Measurements from ENCODE around the gene PURB. TPM values are rescaled to one million over a fixed set of nuclear protein-coding genes. Genes with fewer than 3 reads are reported as not detected.
"Not testable (repeated sequence)": the region's sequence is repeated elsewhere in the genome, so short reads cannot be mapped to it uniquely, and the experiment has no call there.

Gene PURB
- total RNA-seq, 2 donors from 2014 or later = 19.7 to 20.9 TPM

DNA sequence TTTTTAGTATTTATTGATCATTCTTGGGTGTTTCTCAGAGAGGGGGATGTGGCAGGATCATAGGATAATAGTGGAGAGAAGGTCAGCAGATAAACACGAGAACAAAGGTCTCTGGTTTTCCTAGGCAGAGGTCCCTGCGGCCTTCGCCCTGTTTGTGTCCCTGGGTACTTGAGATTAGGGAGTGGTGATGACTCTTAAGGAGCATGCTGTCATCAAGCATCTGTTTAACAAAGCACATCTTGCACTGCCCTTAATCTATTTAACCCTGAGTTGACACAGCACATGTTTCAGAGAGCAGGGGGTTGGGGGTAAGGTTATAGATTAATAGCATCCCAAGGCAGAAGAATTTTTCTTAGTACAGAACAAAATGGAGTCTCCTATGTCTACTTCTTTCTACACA, 15.0 kb downstream of the PURB start:
- DNase-seq; intact Hi-C loops (cut with DNase I, micrococcal nuclease); ATAC-seq: not testable (repeated sequence)

DNA sequence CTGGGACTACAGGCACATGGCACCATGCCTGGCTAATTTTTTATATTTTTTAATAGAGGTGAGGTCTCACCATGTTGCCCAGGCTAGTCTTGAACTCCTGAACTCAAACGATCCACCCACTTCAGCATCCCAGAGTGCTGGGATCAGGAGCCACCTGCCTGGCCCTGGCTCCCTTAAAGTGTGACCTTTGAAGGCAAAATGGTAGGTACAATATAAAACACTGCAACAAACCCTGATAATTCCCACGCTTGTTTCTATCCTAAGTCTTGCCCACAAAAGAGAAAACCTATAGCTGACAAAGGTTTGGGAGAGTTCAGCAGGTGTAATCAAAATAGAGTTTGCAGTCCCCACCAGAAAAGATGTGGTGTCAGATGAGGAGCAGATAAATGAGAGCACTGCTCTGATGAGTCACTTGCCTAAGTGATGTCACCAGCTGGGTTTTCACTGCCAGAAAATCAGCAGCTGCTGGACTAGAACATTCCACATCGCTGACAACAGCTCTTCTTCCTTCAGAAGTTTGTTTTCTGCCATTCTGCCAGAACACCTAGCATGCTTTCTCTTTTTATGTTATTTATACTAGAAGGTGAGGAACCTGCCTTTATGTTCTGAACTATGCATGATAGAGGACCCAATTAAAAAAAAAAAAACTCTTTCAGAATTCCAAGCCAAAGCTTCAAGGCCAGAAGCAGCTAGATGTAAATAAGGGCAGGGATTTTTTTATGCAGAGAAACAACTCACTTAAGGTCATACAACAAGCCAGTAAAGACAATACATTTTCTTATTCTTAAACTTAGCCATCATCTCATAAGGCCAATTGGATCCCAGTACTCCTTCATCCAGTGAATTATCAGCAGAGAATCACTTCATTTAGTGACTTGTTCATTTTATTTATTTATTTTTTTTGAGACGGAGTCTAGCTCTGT, 18.0 kb downstream of the PURB start:
- DNase-seq (no peak), ATAC-seq (no peak)
- intact Hi-C loops (cut with DNase I, micrococcal nuclease) = no loop called here

DNA sequence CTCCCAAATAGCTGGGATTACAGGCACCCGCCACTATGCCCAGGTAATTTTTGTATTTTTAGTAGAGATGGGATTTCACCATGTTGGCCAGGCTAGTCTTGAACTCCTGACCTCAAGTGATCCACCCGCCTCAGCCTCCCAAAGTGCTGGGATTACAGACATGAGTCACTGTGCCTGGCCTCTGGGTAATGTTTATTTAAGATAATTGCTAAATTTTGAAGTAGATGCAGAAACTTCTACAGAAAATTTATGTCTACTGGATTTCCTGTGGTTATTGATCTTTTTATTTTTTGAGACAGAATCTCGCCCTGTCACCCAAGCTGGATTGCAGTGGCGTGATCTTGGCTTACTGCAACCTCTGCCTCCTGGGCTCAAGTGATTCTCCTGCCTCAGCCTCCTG, 23.4 kb downstream of the PURB start:
- ATAC-seq; DNase-seq; intact Hi-C loops (cut with DNase I, micrococcal nuclease): not testable (repeated sequence)

DNA sequence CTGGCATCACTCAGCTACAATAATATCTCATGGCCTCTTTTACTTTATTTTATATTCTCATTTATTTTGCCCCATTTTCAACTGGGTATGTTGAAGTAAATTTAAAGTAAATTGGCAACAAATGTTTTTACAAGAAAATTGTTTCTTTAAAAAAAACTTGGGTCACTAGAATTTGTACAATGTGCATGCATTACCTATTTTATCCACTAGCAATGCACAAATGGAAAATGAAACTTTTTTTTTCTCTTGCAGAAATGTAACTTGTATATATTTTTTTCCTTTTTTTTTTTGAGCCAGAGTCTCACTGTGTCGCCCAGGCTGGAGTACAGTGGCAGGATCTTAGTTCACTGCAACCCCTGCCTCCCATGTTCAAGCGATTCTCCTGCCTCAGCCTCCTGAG, 27.2 kb downstream of the PURB start:
- intact Hi-C loops (cut with DNase I, micrococcal nuclease) = loop anchor here in 1 of 2 donors (5.0 to 10.0 kb wide), 2 partner anchors 64 to 277 kb away; no protein-coding TSS in a partner anchor
- ATAC-seq (no peak), DNase-seq (no peak)

DNA sequence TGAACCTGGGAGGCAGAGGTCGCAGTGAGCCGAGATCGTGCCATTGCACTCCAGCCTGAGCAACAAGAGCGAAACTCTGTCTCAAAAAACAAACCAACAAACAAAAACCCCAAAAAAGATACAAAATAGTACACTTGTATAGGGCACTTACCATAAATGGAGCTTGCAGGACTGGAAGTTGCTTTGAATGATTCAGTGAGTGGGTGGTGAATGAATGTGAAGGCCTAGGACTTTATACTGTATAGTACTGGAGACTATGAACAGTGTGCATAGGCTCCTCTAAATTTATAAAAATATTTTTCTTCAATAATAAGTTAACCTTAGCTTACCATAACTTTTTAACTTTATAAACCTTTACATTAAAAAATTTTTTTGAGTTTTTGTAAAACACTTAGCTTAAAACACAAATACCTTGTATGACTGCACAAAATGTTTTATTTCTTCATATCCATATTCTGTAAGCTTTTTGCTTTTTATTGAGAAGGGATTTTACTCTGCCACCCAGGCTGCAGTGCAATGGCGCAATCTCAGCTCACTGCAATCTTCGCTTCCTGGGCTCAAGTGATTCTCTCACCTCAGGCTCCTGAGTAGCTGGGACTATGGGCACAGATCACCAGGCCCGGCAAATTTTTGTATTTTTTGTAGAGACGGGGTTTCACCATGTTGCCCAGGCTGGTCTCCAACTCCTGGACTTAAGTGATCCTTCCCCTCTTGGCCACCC, 30.5 kb downstream of the PURB start:
- ATAC-seq = no peak
- intact Hi-C loops (cut with DNase I, micrococcal nuclease) = loop anchor here in 1 of 2 donors (5.0 to 10.0 kb wide), 2 partner anchors 67 to 280 kb away; no protein-coding TSS in a partner anchor
- no peak for DNase-seq

DNA sequence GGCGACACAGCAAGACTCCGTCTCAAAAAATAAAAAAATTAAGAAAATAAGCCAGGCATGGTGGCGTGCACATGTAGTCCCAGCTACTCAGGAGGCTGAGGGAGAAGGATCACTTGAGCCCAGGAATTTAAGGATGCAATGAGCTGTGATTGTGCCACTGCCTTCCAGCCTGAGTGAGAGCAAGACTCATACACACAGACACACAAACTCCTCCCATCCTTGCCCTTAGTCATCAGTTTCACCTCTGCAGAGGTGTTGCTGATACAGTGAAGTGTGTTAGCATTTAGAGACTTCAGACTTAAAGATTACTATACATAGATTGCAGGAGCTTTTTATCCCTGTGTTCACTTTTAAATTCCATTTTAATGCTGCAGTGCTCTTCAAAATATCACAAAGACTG, 31.9 kb downstream of the PURB start:
- DNase-seq (no peak), ATAC-seq (no peak)
- intact Hi-C loops (cut with DNase I, micrococcal nuclease) = loop anchor here in 1 of 2 donors (10.0 kb wide), 1 partner anchor 281 kb away; no protein-coding TSS in a partner anchor

DNA sequence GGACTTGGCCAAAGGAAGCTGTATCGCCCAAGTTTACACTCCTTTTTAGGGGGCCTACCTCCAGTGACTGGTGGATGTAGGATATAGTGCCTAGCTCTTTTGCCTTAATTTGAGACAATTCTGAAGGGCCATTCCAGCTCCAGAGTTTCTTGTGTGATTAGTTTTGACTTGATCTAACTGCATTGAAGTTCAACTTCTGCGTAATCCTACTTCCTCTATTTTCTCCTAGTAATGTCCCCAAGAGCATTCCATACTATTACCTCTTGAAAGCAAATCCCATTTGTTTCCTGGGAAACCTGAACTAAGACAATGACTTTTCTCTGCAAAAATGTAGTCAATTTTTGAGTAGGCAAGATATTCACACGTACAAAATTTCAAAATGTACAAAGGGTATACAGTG, 32.7 kb downstream of the PURB start:
- DNase-seq = no peak
- intact Hi-C loops (cut with DNase I, micrococcal nuclease) = loop anchor here in 1 of 2 donors (10.0 kb wide), 1 partner anchor 282 kb away; no protein-coding TSS in a partner anchor
- no peak for ATAC-seq

DNA sequence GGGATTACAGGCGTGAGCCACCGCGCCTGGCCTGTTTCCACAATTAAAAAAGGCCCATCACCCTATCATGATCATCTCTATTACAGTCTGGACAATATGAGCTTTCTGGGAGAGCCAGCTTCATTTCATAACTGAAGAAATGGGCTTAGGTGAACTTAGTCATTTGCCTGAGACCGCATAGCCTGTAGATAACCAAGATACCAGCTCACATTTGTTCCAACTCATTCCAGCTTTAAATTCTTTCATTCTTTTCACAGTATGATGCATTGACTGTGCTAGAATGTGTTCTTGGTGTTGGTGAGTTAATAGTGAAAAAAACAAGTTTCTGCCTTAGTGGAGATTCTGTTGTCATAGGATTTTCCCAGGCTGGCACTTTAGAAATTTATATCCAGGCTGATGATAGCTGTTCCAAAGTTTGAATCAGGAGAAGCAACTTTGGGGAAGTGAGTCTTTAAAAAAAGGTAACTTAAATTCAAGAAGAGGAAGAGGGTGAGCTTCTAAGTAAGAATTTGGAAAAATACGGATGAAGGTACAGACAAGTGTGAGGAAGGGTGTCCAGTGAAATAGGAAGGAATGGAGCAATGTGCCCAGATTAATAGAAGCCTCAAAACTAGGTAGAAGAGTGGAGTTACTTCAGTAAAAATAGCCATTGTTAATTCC, 35.3 kb downstream of the PURB start:
- DNase-seq (no peak), ATAC-seq (no peak)
- intact Hi-C loops (cut with DNase I, micrococcal nuclease) = loop anchor here in 1 of 2 donors (2.0 to 10.0 kb wide), 4 partner anchors 37 to 358 kb away; partner anchors contain the start of genes NUDCD3 and TMED4

DNA sequence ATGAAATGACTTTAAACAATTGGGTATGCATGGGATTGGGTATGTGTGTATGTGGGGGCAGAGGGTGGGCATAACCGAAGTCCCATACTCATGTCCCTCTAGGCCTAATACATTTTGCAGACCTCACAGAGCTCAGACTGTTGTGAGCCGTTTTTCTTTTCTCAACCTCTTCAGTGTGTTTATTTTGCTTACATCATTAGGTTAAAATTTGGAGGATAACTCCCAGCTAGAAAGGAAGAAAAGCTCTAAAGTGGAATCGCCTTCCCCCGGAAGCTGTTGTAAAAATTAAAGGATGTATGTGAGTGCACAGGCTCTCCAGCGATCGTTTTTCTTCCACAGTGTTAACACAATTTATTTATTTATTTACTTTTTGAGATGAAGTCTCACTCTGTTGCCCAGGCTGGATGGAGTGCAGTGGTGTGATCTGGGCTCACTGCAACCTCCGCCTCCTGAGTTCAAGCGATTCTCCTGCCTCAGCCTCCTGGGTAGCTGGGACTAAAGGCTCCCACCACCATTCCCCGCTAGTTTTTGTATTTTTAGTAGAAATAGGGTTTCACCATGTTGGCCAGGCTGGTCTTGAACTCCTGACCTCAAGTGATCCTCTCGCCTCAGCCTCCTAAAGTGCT, 36.0 kb downstream of the PURB start:
- intact Hi-C loops (cut with DNase I, micrococcal nuclease) = loop anchor here in 1 of 2 donors (2.0 to 10.0 kb wide), 3 partner anchors 37 to 357 kb away; partner anchors contain the start of genes NUDCD3 and TMED4
- no peak for ATAC-seq
- DNase-seq = no peak

DNA sequence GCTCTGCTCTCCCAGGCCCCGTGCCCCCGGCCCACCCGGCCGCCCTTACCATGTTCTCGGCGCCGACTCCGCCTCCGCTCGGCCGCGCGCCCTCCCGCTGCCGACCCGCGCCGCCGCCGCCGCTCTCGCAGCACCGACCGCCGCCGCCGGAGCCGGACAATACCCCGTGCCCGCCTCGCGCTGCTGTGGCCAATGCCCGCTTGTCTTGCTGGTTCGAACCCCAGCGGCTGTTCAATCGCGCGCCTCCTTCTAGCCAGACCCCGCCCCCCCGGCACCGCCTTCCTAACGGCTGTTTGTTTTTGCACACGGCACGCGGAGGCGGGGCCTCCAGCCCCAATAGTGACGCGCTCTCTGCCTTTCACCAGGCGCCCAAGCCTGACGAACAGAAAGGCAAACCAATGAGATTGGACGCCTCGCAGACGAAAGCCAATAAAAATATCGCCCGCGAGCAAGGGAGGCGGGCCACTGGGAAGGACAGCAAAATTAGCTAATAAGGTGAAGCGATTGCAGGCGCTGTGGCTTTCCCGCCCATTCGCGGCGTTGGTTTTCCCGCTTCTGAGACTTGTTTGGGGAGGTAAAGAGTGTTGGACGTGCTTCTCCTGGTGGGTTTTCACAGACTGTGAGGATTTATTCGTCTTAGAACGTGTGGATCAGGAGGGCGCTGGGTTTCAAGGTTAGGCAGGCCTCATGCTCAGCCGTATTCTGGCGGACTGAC, 37.3 kb downstream of the PURB start, which contains the start of gene H2AZ2:
TSS of gene H2AZ2 (minus strand) at position 168 of the 715 bp plus-strand sequence. CDS start at position 52, 116 bp downstream.
- peak; percentile 100 for DNase-seq
- intact Hi-C loops (cut with DNase I, micrococcal nuclease) = loop anchor here in 1 of 2 donors (2.0 to 10.0 kb wide), 3 partner anchors 39 to 356 kb away; partner anchors contain the start of genes NUDCD3 and TMED4
- ATAC-seq = peak; percentile 89

DNA sequence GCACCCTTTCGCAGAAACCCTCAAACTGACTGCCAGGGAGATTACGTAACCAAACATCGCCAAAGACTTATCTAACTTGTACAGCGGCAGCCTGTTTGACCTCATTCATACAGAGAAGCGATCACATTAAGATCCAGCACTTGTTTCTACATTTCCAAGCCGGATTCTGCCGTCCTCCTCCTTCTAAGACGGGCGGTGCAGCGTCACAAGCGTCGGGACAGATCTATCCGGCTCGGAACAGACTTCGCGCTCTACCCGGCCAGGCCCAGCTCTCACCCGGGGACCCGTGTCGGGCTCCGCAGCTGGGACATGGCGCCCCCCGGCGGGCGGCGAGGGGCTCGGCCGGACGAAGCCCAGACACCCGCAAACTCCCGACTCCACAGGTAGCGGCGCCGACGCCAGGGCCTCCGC, 37.8 kb downstream of the PURB start:
- ATAC-seq = peak; percentile 75
- intact Hi-C loops (cut with DNase I, micrococcal nuclease) = loop anchor here in 1 of 2 donors (5.0 to 10.0 kb wide), 2 partner anchors 263 to 355 kb away; partner anchors contain the start of genes NUDCD3 and TMED4
- DNase-seq = peak; percentile 87 to 89

DNA sequence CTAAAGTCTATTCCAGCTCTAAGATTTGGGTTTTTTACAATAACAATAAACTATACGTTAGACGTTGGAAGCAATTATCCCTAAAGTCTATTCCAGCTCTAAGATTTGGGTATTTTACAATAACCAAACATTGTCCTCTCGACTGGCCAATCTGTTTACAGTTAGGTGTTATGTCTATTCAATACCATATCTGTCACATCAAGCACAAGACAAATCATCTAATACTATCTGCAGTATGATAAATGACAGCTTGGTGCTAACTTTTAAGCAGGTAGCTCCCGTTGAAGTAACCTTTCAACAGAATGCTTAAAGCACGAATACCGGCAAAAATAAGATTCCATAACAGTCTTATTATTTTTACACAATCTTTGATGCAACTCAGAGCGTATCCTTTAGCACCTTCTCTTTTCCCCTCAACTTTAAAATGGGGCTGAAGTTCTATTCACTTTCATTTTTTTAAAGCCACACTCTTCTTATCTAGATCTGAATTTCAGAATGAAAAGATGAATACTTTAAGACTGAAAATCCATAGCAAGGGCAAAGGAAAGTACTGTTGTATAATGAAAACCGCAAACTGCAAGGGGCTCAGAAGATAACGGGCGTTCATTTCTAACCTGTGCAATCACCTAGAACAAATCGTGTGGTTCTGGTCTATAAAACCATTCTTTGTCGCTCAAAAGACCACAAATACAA, 38.4 kb downstream of the PURB start:
- no peak for DNase-seq
- intact Hi-C loops (cut with DNase I, micrococcal nuclease) = loop anchor here in 1 of 2 donors (5.0 to 10.0 kb wide), 2 partner anchors 262 to 355 kb away; partner anchors contain the start of genes NUDCD3 and TMED4
- no peak for ATAC-seq

DNA sequence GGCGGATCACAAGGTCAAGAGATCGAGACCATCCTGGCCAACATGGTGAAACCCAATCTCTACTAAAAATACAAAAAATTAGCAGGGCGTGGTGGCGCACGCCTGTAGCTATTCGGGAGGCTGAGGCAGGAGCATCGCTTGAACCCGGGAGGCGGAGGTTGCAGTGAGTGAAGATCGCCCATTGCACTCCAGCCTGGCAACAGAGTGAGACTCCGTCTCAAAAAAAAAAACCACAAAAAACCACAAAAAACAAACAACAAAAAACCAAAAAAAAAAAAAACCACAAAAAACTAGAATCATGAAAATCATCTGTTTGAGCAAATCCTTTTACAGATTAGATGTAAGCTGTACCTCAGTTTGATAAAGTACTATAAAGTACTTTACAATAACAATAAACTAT, 38.9 kb downstream of the PURB start:
- ATAC-seq = not testable (repeated sequence)
- intact Hi-C loops (cut with DNase I, micrococcal nuclease) = loop anchor here in 1 of 2 donors (5.0 to 10.0 kb wide), 2 partner anchors 262 to 354 kb away; partner anchors contain the start of genes NUDCD3 and TMED4
- peak in 1 of 2 donors; percentile 13 for DNase-seq

DNA sequence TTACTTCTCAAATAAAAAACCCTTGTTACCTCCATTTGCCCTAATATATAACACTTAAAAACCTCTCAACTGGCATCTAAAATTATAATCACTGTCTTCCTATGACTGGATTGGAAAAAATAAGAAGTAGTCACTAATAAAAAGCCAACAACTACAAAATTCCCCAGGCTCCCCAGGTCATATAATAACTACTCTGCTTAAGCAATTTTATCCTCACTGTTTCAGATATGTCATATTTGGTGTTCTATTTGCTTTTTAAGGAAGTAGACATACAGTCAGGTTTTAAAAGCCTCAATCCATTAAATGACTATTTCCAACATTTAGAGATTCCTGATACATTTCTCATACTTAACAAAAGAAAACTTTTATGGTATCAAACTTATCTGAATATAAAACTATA, 39.9 kb downstream of the PURB start:
- no peak for DNase-seq
- intact Hi-C loops (cut with DNase I, micrococcal nuclease) = loop anchor here in 1 of 2 donors (5.0 to 10.0 kb wide), 2 partner anchors 261 to 353 kb away; partner anchors contain the start of genes NUDCD3 and TMED4
- ATAC-seq = no peak

DNA sequence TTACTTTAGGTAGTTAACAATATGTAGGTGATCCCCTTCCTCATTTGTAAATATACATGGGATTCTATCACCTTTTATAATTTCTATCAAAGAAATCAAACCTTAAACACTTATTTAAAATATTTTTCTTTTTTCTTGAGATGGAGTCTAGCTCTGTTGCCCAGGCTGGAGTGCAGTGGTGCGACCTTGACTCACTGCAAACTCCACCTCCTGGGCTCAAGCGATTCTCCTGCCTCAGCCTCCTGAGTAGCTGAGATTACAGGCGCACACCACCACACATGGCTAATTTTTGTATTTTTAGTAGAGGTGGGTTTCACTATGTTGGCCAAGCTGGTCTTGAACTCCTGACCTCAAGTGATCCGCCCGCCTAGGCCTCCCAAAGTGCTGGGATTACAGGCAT, 41.9 kb downstream of the PURB start:
- intact Hi-C loops (cut with DNase I, micrococcal nuclease) = loop anchor here in 1 of 2 donors (10.0 kb wide), 1 partner anchor 259 kb away; the partner anchor contains the start of gene TMED4
- DNase-seq, ATAC-seq: not testable (repeated sequence)

DNA sequence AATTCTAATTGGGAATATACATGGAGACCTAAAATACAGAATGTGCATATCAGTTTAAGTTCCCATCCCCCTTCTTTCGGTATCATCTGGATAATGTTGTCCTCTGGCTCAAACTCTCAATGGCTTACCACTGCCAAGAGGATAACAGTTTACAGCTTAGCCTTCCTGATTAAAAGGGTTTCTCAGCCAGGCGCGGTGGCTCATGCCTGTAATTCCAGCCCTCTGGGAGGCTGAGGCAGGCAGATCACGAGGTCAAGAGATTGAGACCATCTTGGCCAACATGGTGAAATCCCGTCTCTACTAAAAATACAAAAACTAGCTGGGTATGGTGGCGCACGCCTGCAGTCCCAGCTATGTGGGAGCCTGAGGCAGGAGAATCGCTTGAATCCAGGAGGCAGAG, 42.7 kb downstream of the PURB start:
- DNase-seq, ATAC-seq: not testable (repeated sequence)
- intact Hi-C loops (cut with DNase I, micrococcal nuclease) = loop anchor here in 1 of 2 donors (10.0 kb wide), 1 partner anchor 258 kb away; the partner anchor contains the start of gene TMED4

Data from left colon (tissue), 2 donors.